ENCODE results near the gene ADSL. TPM values are rescaled to one million over a fixed set of nuclear protein-coding genes. Genes with fewer than 3 reads are reported as not detected.

ADSL gene
- total RNA-seq, 2 donors from 2014 or later: 94.6 to 157 TPM

- no peak for ATAC-seq (replicated peaks)
- H3K9me3 Mint-ChIP-seq: no peaks in the 10 kb centered on the region
- H3K27ac Mint-ChIP-seq: peak overlapping the region; percentile 68
- peak overlapping the region; percentile 70 for H3K4me3 Mint-ChIP-seq
- H3K27me3 Mint-ChIP-seq: no peaks in the 10 kb centered on the region
- peaks cover 37% of the 10 kb centered on the region for H3K4me1 Mint-ChIP-seq
- H3K36me3 Mint-ChIP-seq (ENCODE audit: low read depth): peaks cover 41% of the 10 kb centered on the region
Observed at GRCh38 chr22:40399621-40400020, 53.3 kb downstream of the ADSL start.

GRCh38 chr22:40400159-40400558, 53.9 kb downstream of the ADSL start:
- H3K4me1 Mint-ChIP-seq: peaks cover 37% of the 10 kb centered on the region
- no peaks in the 10 kb centered on the region for H3K27me3 Mint-ChIP-seq
- H3K36me3 Mint-ChIP-seq (ENCODE audit: low read depth): peaks cover 45% of the 10 kb centered on the region
- H3K9me3 Mint-ChIP-seq: no peaks in the 10 kb centered on the region
- peak; percentile 32 for ATAC-seq (replicated peaks)
- H3K4me3 Mint-ChIP-seq: peak overlapping the region; percentile 70
- peak overlapping the region; percentile 68 for H3K27ac Mint-ChIP-seq

GRCh38 chr22:40401532-40401931, 55.2 kb downstream of the ADSL start:
- peaks cover 31% of the 10 kb centered on the region for H3K4me1 Mint-ChIP-seq

DNA sequence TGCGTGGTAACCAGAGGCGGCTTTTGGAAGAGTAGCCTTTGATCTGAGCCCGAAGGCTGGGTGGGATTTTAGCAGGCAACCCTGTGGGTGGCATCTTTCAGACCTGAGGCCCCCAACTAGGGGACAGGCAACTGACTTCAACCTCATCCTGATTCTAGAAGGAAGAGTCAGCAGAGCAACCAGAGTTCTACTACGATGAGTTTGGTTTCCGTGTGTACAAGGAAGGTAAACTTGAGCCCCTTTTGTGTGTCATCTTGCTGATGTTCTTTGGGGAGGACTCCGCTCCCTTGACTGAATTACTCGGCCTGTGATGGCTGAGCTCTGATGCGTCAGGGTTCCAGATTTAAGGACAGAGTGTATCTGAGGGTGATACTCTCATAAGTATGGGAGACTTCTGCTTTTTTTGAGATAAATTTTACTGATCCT, 55.7 kb downstream of the ADSL start:
- Mint-ChIP-seq H3K27me3 (no peaks in the 10 kb centered on the region), H3K4me3 (peak overlapping the region; percentile 70), H3K4me1 (peaks cover 31% of the 10 kb centered on the region), H3K36me3 (ENCODE audit: low read depth) (peaks cover 45% of the 10 kb centered on the region), H3K9me3 (no peaks in the 10 kb centered on the region), H3K27ac (peak overlapping the region; percentile 81)
- peak; percentile 46 for ATAC-seq (replicated peaks)

More at GRCh38 chr22:40401532-40401931, 55.2 kb downstream of the ADSL start:
- Mint-ChIP-seq H3K4me3 (peak overlapping the region; percentile 70), H3K27me3 (no peaks in the 10 kb centered on the region), H3K36me3 (ENCODE audit: low read depth) (peaks cover 41% of the 10 kb centered on the region), H3K27ac (peak overlapping the region; percentile 81), H3K9me3 (no peaks in the 10 kb centered on the region)
- peak; percentile 92 for ATAC-seq (replicated peaks)

DNA sequence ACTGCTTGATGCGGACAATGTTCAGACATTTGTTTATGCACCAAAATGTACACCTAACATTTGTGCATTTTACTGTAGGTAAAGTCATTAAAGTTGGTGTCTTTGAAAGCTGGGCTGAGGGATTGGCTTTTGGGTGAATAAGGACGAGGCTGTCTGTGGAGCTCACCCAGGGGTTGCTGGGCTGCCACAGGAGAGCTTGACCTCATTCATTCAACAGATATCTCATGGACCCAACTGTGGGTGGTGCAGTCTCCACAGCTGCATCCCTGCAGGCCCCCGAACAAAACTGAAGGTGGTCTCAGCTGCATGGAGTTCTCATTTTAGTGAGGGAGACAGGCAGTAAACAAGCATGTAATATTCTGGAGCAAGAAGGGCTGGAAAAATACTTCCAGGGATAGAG, 56.8 kb downstream of the ADSL start:
- Mint-ChIP-seq H3K27ac (peak overlapping the region; percentile 37), H3K27me3 (no peaks in the 10 kb centered on the region), H3K9me3 (no peaks in the 10 kb centered on the region), H3K4me3 (no peak overlapping the region), H3K36me3 (ENCODE audit: low read depth) (peaks cover 54% of the 10 kb centered on the region), H3K4me1 (peaks cover 26% of the 10 kb centered on the region)
- ATAC-seq (replicated peaks): no peak

DNA sequence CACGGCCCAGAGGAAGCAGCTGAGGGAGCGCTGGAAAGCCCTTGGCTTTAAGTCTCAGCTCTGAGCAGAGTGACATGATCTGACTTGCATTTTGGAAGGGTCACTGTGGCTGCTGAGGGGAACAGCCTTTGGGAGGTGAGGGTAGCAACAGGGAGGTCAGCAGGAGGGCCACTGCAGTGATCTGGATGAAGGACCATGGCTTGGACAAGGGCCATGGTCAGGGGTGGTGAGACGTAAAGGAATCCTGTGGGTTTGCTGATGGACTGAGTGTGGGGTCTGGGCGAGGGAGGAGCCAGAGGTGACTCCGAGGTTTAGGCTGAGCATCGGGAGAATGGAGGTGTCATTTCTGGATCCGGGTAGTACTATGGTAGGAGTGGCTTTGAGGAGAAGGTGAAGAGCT, 57.4 kb downstream of the ADSL start:
- Mint-ChIP-seq H3K27me3 (no peaks in the 10 kb centered on the region), H3K27ac (peak overlapping the region; percentile 37), H3K9me3 (no peaks in the 10 kb centered on the region), H3K36me3 (ENCODE audit: low read depth) (peaks cover 54% of the 10 kb centered on the region), H3K4me3 (no peak overlapping the region), H3K4me1 (peaks cover 26% of the 10 kb centered on the region)
- no peak for ATAC-seq (replicated peaks)

GRCh38 chr22:40404251-40405177, 58.2 kb downstream of the ADSL start:
- Mint-ChIP-seq H3K36me3 (ENCODE audit: low read depth) (peaks cover 54% of the 10 kb centered on the region), H3K27ac (peak overlapping the region; percentile 37)
- ATAC-seq (replicated peaks): no peak

GRCh38 chr22:40405178-40406062, 59.1 kb downstream of the ADSL start:
- Mint-ChIP-seq H3K27ac (no peak overlapping the region), H3K4me1 (peaks cover 20% of the 10 kb centered on the region), H3K27me3 (no peaks in the 10 kb centered on the region), H3K36me3 (ENCODE audit: low read depth) (peaks cover 59% of the 10 kb centered on the region), H3K9me3 (no peaks in the 10 kb centered on the region), H3K4me3 (no peak overlapping the region)
- no peak for ATAC-seq (replicated peaks)

More at GRCh38 chr22:40404251-40405177, 58.2 kb downstream of the ADSL start:
- no peak overlapping the region for H3K4me3 Mint-ChIP-seq
- no peaks in the 10 kb centered on the region for H3K9me3 Mint-ChIP-seq
- H3K4me1 Mint-ChIP-seq: peaks cover 26% of the 10 kb centered on the region
- no peaks in the 10 kb centered on the region for H3K27me3 Mint-ChIP-seq

- Mint-ChIP-seq H3K27me3 (no peaks in the 10 kb centered on the region), H3K27ac (no peak overlapping the region), H3K4me1 (peaks cover 20% of the 10 kb centered on the region), H3K9me3 (no peaks in the 10 kb centered on the region), H3K4me3 (no peak overlapping the region), H3K36me3 (ENCODE audit: low read depth) (peaks cover 61% of the 10 kb centered on the region)
- ATAC-seq (replicated peaks): no peak
Observed at GRCh38 chr22:40406063-40406890, 60.0 kb downstream of the ADSL start.

- no peak overlapping the region for H3K4me3 Mint-ChIP-seq
- no peaks in the 10 kb centered on the region for H3K27me3 Mint-ChIP-seq
- H3K36me3 Mint-ChIP-seq (ENCODE audit: low read depth): peaks cover 61% of the 10 kb centered on the region
- H3K27ac Mint-ChIP-seq: peak overlapping the region; percentile 28
- H3K9me3 Mint-ChIP-seq: no peaks in the 10 kb centered on the region
- no peak for ATAC-seq (replicated peaks)
- H3K4me1 Mint-ChIP-seq: peaks cover 12% of the 10 kb centered on the region
Observed at GRCh38 chr22:40407021-40407761, 60.9 kb downstream of the ADSL start.

DNA sequence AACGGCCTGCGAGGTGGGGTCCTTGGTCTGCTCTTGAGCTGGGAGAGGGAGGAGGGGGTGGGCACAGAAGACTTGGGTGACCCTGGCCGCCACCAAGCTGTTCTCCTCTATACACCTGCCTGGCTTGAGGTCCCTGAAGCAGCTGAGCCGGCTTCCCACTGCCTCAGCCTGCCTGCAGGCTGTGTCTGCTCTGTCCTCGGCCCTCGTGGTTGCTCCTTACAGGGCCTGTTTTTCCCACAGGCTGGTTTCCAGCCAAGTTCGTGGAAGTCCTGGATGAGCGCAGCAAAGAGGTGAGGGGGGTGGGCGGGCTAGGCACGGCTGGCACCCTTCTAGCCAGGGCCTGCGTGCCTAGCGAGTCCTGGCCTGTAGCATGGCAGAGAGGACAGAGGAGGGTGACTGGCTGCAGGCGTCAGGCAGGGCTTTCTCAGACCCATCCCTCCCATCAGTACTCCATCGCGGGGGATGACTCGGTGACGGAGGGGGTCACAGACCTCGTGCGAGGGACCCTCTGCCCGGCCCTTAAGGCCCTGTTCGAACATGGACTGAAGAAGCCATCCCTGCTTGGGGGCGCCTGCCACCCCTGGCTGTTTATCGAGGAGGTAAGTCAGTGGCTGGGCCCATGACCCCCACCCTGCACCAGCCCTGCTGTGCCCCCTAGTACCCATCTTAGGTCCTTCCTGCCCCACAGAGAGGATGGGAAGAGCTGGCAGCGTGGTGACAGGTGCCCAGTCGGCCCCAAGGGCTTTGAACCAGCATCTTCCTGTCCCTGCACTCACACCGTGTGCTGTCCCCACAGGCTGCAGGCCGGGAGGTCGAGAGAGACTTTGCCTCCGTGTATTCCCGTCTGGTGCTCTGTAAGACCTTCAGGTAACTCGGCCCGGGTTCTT, 61.8 kb downstream of the ADSL start:
- H3K4me1 Mint-ChIP-seq: peaks cover 14% of the 10 kb centered on the region
- ATAC-seq (replicated peaks): no peak
- peaks cover 59% of the 10 kb centered on the region for H3K36me3 Mint-ChIP-seq (ENCODE audit: low read depth)
- H3K27ac Mint-ChIP-seq: peak overlapping the region; percentile 46
- H3K27me3 Mint-ChIP-seq: no peaks in the 10 kb centered on the region
- H3K4me3 Mint-ChIP-seq: no peak overlapping the region
- H3K9me3 Mint-ChIP-seq: no peaks in the 10 kb centered on the region

- H3K27me3 Mint-ChIP-seq: no peaks in the 10 kb centered on the region
- peaks cover 5% of the 10 kb centered on the region for H3K4me1 Mint-ChIP-seq
- H3K36me3 Mint-ChIP-seq (ENCODE audit: low read depth): peaks cover 57% of the 10 kb centered on the region
- no peak overlapping the region for H3K4me3 Mint-ChIP-seq
- no peaks in the 10 kb centered on the region for H3K9me3 Mint-ChIP-seq
- ATAC-seq (replicated peaks): no peak
- H3K27ac Mint-ChIP-seq: peak overlapping the region; percentile 46
Observed at GRCh38 chr22:40408718-40409612, 62.7 kb downstream of the ADSL start.
